ENCODE data around the gene RPL36AL.
"Not testable (repeated sequence)": the region's sequence is repeated elsewhere in the genome, so short reads cannot be mapped to it uniquely, and the experiment has no call there.

RPL36AL gene

DNA sequence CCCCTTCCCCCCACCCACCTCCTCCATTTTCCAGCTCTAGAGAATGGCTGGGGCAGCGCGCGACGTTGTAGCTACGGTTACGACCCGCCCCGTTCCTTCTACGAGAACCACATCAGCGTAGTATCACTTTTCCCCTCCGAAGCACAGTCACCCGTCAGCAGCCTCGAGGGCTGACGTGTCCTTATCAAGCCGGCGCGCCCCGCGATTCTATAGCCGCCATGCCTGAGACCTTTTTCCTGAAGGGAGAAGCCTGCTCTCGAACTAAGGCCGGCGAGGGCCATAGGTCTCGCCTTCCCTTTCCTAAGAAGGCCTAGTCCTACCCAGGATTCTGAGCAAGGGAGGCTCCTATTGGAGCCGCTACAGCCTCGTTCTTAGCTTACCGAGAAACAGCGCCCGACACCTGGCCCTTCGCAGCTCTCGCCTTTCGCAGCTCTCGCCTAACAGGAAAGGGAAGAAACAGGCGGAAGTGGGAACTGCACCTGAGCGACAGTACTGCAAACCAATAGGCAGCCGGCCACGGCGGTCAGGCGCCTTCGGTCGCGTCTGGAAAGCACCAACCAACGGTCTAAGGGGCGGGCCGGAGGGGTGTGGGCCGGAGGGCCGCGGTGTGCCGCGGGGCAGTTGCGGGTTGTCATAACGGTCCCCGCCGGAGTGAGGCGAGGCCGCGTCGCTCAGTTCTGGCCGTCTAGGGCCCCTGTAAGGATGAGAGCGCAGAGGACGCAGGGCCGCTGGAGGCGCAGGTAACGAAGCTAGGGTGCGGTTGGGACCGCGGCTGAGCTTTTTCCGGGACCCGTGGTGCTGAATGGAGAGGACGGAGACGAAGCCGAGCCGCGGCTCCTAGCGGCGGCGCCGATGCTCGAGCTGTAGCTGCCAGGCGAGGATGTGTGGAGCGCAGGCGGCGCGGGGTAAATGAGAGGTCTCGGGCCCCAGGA, at the start of gene RPL36AL, which contains the start of gene MGAT2:
TSS of gene RPL36AL (minus strand) at position 445 of the 932 bp plus-strand sequence. CDS start 1,522 bp downstream, outside the sequence.
TSS of gene MGAT2 (plus strand) at position 618 of the 932 bp plus-strand sequence. CDS start 470 bp downstream, outside the sequence.
- DNase-seq (ENCODE audit: low spot score) = peak; percentile 97

GRCh38 chr14:49659526-49660455, 39.4 kb upstream of the RPL36AL start:
- DNase-seq (ENCODE audit: low spot score) = no peak

DNA sequence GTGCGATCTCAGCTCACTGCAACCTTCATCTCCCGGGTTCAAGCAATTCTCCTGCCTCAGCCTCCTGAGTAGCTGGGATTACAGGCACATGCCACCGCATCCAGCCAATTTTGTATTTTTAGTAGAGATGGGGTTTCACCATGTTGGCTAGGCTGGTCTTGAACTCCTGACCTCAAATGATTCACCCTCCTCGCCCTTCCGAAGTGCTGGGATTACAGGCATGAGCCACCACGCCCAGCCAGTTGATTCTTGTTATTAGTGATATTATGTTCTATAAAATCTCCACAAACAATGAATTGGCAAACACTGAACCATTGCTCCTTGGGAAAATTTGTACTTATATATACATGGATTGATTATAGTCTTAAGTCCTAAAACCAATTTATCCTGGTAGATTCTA, 37.1 kb upstream of the RPL36AL start:
- not testable (repeated sequence) for DNase-seq (ENCODE audit: low spot score)

GRCh38 chr14:49654511-49654910, 34.1 kb upstream of the RPL36AL start:
- DNase-seq (ENCODE audit: low spot score) = no peak

DNA sequence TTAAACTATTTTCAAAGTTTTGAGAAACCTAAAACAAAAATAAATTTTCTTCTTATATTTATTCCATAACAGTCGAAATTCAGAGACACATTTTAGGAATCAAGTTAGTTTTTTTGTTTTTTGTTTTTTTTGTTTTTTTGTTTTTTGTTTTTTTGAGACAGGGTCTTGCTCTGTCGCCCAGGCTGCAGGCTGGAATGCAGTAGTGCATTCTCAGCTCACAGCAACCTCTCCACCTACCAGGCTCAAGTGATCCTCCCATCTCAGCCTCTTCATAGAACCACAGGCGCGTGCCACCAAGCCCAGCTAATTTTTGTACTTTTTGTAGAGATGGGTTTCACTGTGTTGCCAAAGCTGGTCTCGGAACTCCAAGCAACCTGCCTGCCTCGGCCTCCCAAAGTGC, 33.1 kb upstream of the RPL36AL start:
- DNase-seq (ENCODE audit: low spot score) = no peak

GRCh38 chr14:49642163-49642562, 21.7 kb upstream of the RPL36AL start:
- DNase-seq (ENCODE audit: low spot score) = no peak

GRCh38 chr14:49641697-49642129, 21.3 kb upstream of the RPL36AL start:
- no peak for DNase-seq (ENCODE audit: low spot score)

DNA sequence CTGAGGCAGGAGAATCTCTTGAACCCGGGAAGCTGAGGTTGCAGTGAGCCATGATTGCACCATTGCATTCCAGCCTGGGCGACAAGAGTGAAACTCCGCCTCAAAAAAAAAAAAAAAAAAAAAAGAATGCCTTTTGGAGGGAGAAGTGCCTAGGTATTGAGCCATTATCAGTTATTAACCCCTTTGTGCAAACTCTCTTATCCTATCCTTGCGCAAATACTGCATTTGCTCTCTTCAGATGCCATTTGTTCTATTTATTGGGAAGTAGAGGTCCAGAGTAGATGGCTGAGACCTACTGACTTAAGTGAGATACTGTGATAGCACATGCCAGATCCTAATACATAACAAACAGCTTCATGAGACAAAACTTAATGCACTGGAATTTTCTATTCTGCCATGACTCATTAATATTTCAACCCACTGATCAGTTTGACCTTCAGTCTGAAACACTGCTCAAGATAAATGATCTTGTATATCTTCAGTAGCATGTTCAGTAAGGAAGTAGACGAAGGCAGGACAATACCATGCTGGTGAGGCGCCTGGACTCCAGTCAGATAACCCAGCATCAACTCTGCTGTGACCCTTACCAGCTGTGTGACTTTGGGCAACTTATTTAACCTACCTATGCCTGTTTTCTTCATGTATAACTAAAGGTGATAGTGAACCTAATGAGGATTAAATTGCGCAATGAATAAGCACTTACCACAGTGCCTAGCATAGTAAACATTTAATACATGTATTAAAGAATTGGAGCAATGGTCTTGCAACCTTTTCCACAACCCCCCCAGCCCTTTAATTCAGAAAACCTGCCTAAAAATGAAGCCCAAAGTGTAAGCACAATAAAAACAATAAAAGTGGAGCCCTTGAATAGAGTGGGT, 20.4 kb upstream of the RPL36AL start:
- no peak for DNase-seq (ENCODE audit: low spot score)

- no peak for DNase-seq (ENCODE audit: low spot score)
Measured at GRCh38 chr14:49637534-49638078, 17.2 kb upstream of the RPL36AL start.

GRCh38 chr14:49636866-49637265, 16.4 kb upstream of the RPL36AL start:
- no peak for DNase-seq (ENCODE audit: low spot score)

- peak; percentile 69 for DNase-seq (ENCODE audit: low spot score)
Measured at GRCh38 chr14:49634547-49635334, 14.3 kb upstream of the RPL36AL start, which contains the start of gene DNAAF2. DNAAF2 (minus strand) TSS chr14:49635244; CDS start chr14:49635149, 95 bp downstream.

DNA sequence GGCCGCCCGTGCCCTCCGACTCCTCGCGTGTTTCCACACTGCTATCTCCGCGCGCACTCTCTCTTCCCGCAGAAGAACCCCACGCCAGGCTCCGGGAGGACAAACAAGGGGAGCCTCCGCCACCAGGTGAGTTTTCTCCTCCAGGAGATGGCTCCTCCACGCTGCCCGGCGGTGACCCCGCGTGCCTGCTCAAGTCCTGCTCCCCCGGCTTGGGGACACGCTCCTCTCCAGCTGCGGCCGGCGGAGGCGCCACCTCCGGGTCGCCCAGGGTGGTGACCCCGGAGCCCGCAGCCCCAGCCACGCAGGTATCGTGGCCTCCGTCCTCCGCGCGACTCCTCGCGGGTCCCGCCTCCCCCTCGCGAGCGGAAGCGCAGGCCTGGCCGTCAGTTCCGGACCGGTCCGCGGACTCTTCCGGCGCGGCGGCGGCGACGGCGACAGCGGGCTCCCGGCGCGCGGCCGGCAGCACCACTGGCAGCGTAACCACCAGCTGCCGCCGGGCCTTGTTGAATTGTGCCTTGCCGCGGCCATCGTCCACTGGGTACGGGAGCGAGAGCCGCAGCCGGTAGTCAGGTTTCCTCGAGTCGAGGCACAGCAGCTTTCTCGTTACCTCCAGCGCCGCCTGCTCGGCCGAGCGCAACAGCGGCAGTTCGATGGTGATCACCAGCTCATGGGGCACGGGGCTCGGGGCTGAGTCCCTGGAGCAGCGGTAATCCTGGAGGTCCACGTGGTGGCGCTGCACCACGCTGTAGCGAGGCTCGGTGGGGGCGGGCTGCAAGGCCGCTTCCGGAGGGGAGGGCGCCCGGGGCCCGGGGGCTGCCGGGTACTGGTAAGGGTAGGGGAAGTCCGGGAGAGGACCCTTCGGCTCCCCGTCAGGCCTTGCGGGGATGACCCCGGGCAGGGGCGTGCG, 13.5 kb upstream of the RPL36AL start:
- DNase-seq (ENCODE audit: low spot score) = peak; percentile 95

DNA sequence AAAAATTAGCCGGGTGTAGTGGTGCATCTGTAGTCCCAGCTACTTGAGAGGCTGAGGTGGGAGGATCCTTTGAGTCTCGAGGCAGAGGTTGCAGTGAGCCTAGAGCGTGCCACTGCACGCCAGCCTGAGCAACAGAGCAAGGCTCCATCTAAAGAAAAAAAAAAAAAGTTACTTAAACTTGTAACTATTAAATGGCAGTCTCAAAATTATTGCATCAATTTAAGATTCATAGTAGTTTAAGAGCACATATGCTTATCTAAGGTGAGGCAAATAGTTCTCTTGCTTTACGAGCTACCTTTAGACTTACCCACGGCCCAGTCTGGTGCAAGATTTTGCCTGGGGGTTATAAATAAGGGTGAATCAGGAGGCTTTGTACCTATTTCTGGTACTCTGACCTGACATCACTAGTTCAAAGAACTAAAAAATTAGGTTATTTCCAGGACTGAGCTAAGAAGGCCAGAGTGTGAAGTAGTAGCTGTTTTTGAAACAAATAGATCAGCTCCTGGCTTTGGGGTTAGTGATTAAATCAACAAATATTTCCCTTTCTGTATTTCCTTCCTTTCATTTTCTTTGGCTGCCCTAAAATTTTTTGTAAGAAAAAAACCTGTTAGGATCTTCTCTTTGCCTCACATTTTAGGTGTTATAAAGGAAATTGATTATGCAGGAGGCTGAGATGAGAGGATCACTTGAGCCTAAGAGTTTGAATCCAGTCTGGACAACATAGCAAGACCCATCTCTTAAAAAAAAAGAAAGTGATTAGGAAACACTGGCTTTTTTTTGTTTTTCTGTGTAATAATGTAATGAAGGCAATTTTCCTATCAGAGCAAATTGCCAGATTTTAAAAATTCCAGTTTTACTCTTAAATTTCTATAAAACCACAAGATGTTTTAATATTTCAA, 3.8 kb upstream of the RPL36AL start:
- DNase-seq (ENCODE audit: low spot score) = peak; percentile 77

- DNase-seq (ENCODE audit: low spot score) = no peak
Measured at GRCh38 chr14:49623387-49623786, 3.0 kb upstream of the RPL36AL start.

GRCh38 chr14:49622022-49622607, 1.7 kb upstream of the RPL36AL start:
- no peak for DNase-seq (ENCODE audit: low spot score)

- DNase-seq (ENCODE audit: low spot score) = peak; percentile 57
Measured at GRCh38 chr14:49621114-49621881, 872 bp upstream of the RPL36AL start.

DNA sequence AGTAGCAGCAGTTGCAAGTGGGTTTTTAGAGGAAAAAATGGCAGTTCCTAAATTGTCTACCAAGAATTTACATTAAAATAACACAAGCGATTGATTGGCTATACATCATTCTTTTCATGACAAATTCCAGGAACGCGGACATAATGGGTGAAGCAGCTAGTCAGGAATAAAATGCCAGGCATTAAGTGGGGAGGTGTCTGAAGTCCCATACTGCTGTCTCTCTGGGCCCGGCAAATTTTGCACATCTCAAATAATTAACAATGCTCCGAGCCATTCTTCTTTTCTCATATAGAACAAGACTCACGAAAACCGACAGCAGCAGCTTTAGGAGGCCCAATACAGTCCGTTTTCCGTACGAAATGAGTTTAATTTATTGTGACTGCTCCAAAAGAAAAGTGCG, 696 bp downstream of the RPL36AL start:
- DNase-seq (ENCODE audit: low spot score) = no peak
